ENCODE data around the gene MTX1. TPM values are rescaled to one million over a fixed set of nuclear protein-coding genes. Genes with fewer than 3 reads are reported as not detected.

Gene MTX1
- total and polyA plus RNA-seq, 9 of the 15 experiments (the other 6 are each of a cell fraction or from before 2014, with no cell fraction given) = 29.1 to 98.4 (median 66.9) TPM

GRCh38 chr1:155255243-155256007 lies 46.9 kb downstream of the MTX1 start, which contains the start of gene ENTREP3 (continued):
- TF ChIP-seq TFAP4 (CRISPR knock-in tag; IDR thresholded peaks at IDR 0.05; ENCODE audit: borderline replicate concordance) (peak; percentile 78), ZFPM2 (CRISPR knock-in tag; IDR thresholded peaks at IDR 0.05) (peak; percentile 71; the same call in 1 of the 2 replicates), ZNF444 (CRISPR knock-in tag; IDR thresholded peaks at IDR 0.05) (peak; percentile 98), MTA3 (IDR thresholded peaks at IDR 0.05; ENCODE audit: borderline replicate concordance) (peak; percentile 27; the same call in 1 of the 2 replicates), NR2C1 (IDR thresholded peaks at IDR 0.05) (no peak), NR2C1 (tag; IDR thresholded peaks at IDR 0.05) (peak; percentile 72), ATF1 (CRISPR knock-in tag; IDR thresholded peaks at IDR 0.05) (no peak), ATF1 (tag; IDR thresholded peaks at IDR 0.05) (peak; percentile 67), YBX1 (IDR thresholded peaks at IDR 0.05) (no peak), RREB1 (CRISPR knock-in tag; IDR thresholded peaks at IDR 0.05) (peak; percentile 11; the same call in 1 of the 2 replicates), U2AF1 (optimal IDR thresholded peaks at IDR 0.05; ENCODE audit: low read depth, low read length) (no peak), HNRNPL (IDR thresholded peaks at IDR 0.05; ENCODE audit: low read depth, low read length) (peak; percentile 11; the same call in 1 of the 2 replicates), POLR2A (conservative IDR thresholded peaks at IDR 0.05) (peak; percentile 61), CTBP1 (IDR thresholded peaks at IDR 0.05; ENCODE audit: borderline replicate concordance) (peak; percentile 39; the same call in 1 of the 2 replicates), NRF1 (conservative IDR thresholded peaks at IDR 0.05 in 1 of 2, IDR thresholded peaks at IDR 0.05 in 1 of 2) (peak; percentile 53 to 56)
- TF ChIP-seq, protein P1, sequence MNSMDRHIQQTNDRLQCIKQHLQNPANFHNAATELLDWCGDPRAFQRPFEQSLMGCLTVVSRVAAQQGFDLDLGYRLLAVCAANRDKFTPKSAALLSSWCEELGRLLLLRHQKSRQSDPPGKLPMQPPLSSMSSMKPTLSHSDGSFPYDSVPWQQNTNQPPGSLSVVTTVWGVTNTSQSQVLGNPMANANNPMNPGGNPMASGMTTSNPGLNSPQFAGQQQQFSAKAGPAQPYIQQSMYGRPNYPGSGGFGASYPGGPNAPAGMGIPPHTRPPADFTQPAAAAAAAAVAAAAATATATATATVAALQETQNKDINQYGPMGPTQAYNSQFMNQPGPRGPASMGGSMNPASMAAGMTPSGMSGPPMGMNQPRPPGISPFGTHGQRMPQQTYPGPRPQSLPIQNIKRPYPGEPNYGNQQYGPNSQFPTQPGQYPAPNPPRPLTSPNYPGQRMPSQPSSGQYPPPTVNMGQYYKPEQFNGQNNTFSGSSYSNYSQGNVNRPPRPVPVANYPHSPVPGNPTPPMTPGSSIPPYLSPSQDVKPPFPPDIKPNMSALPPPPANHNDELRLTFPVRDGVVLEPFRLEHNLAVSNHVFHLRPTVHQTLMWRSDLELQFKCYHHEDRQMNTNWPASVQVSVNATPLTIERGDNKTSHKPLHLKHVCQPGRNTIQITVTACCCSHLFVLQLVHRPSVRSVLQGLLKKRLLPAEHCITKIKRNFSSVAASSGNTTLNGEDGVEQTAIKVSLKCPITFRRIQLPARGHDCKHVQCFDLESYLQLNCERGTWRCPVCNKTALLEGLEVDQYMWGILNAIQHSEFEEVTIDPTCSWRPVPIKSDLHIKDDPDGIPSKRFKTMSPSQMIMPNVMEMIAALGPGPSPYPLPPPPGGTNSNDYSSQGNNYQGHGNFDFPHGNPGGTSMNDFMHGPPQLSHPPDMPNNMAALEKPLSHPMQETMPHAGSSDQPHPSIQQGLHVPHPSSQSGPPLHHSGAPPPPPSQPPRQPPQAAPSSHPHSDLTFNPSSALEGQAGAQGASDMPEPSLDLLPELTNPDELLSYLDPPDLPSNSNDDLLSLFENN (IDR thresholded peaks at IDR 0.05; ENCODE audit: low read depth in 2 of 2, low read length in 2 of 2) = no peak

All from K562 (cell line).